PC-9 (cell line): ENCODE data around the gene TTC39A.

ENCODE experiments used
- EZH2 ChIP-seq: fragments of 200-600 bp; sonication (generic); IDR thresholded peaks from 2 replicates; pipeline ENCODE4 v1.8.0; 2017; ENCODE audit warnings: antibody characterized with exemption, low read depth
- TF ChIP-seq, protein P1 (sequence below): fragments of 200-600 bp; sonication (generic); conservative IDR thresholded peaks from 2 replicates; pipeline ENCODE4 v1.6.1; 2017; ENCODE audit warnings: mixed run types, antibody characterized with exemption, mild to moderate bottlenecking, moderate library complexity

DNA sequence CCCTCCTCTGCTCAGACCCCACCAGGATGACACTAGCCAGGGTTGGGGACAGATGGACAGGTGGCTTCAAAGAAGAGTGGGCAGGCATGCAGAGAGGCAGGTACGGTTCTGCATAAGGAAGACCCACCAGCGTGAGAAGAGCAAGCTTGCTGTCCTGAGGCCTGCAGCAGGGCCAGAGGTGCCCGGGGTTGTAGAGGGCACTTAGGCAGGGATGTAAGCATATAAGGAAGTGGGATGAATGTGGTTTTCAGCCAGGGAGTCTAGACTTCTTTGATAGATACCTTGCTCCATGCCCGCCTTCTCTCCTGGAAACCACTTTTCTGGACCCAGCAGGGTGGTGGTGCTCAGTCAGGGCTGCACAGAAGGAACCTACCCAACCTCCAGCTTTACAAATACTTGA, 1.4 kb downstream of the TTC39A start:
- TF ChIP-seq, protein P1, sequence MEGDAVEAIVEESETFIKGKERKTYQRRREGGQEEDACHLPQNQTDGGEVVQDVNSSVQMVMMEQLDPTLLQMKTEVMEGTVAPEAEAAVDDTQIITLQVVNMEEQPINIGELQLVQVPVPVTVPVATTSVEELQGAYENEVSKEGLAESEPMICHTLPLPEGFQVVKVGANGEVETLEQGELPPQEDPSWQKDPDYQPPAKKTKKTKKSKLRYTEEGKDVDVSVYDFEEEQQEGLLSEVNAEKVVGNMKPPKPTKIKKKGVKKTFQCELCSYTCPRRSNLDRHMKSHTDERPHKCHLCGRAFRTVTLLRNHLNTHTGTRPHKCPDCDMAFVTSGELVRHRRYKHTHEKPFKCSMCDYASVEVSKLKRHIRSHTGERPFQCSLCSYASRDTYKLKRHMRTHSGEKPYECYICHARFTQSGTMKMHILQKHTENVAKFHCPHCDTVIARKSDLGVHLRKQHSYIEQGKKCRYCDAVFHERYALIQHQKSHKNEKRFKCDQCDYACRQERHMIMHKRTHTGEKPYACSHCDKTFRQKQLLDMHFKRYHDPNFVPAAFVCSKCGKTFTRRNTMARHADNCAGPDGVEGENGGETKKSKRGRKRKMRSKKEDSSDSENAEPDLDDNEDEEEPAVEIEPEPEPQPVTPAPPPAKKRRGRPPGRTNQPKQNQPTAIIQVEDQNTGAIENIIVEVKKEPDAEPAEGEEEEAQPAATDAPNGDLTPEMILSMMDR, result no peak
- no peak for TF ChIP-seq EZH2
